ENCODE data around the gene NAPSA.

- no peak for TF ChIP-seq CTCF (IDR thresholded peaks at IDR 0.05)
- TF ChIP-seq POLR2A (IDR thresholded peaks at IDR 0.05): no peak
These were observed 6.6 kb upstream of the NAPSA start for GRCh38 chr19:50371914-50372475.
